Activated CD4-positive, CD25-positive, alpha-beta regulatory T cell treated with anti-CD3 and anti-CD28 coated beads, Interleukin-2, amount 50 U/mL, for 72 hours (primary cell): ENCODE data around the gene CAMK2N1.

Experiments
- DNase-seq: peaks from one replicate; pipeline ENCODE4 v3.0.0; 2021

CAMK2N1 gene

DNA sequence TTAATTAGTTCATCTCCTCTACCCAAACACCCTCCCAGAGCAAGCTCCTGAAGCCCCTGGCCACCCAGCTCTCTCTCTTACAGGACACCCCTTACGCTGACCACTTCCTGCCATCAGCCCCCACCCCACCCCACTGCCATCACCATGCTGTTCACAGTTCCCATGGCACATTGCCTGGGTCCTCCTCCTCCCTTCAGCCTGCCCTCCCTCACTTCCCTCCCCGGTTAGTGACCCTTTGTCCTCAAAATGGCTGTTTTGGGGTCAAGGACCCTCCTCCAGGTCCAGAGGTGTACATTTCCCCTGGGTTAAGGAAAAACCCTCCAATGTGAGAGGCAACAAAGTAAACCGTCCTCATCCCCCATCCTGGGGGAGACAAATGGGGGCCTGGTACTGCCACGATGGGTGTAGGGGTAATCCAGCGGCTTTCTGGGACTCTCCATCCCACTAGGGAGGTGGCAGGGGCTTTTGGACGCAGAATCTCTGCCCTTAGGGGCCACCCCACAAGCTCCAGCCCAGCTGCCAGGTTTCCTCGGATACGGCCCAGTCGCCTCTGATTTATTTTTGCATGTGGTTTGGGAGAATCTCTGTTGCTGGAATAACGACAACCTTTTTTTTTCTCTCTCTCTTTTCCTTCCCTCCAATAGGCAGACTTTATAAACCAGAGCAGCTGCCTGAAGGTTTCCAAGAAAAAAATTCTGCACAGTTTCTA is 8.5 kb downstream of the CAMK2N1 start:
- DNase-seq, result no peak

GRCh38 chr1:20476265-20477038 is 9.6 kb downstream of the CAMK2N1 start:
- DNase-seq, result no peak

DNA sequence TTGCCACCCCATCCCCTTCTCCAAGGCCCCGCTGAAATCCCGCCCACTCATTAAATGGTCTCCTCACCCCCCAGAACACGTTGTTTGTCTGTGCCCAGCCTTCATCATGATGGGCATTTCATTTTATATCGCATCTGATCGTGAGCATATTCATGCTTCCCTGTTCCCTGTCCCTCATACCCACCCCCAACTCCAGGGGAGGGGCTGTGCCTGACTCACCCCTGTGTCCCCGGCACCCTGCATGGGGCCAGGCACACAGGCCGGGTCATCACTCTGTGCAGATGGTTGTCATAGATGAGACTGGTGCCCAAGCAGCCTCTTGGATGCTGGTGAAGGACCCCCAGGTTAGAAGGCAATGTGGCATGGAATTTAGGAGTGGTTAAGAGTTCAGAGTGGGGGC is 11.0 kb downstream of the CAMK2N1 start:
- DNase-seq, result no peak

- DNase-seq, result no peak
Measured at GRCh38 chr1:20474333-20474975, 11.6 kb downstream of the CAMK2N1 start.

DNA sequence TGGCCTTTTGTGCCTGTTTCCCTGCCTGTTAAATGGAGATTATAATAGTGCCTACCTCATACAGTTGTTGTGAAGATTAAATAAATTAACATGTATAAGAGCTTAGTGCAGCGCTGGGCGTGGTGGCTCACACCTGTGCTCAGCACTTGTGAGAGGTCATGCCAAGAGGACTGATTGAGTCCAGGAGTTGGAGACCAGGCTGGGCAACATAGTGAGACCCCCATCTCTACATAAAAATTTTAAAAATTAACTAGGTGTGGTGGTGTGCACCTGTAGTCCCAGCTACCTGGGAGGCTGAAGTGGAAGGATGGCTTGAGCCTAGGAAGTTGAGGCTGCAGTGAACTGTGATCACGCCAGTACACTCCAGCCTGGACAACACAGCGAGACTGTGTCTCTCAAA is 12.1 kb downstream of the CAMK2N1 start:
- no peak for DNase-seq

DNA sequence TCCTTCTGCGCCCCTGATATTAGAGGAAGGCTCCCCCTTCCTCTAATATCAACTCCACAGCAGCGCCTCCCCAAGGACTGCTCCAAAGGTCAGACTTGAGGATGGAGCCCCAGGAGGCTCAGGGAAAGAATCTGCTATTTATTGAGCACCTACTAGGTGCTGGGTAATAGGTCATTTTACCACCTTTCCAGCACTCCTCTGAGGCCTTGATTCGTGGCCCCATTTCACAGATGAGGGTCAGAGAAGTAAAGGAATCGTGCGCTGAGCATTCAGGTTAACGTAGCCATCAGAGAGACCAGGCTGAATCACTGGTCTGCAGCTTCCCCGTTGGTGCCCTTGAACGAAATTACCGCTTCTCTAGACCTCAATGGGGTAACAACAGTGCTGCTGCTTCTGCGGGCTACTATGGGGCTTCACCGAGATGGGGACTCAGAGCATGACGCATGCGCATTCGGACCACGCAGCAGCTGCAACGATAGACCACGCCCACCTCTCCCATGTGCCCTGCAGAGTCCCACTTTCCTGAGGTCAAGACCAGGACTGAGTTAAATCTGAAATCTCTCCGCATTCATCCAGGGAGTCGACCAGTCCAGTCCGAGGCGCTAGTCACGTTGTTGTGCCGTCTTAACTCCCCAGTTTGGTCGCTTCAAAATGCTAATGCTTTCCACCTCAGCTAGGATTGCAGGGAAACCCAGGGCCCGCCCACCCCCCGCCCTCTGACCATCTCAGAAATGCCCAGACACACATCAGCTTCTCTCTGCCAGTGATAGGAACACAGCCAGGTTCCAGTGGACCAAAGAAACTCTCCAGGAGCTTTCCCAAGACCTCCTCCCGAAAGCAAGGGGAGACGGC is 12.9 kb downstream of the CAMK2N1 start:
- no peak for DNase-seq

DNA sequence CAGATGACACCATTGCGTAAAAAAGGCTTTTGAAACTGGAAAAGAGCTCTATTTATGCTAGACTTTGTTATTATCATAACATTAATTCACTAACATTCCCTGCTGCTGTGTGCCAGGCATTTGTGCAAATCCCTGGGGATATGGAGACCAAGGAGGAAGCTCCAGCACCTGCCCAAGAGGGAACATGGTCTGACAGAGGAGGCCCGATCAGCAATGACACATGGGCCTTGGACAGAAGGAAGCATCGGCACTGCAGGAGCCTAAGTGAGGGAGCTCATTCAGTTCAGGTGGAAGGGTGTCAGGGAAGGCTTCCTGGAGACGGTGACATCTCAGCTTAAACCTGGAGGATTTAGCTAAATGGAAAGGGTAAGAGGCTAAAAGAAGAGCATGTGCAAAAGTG is 13.9 kb downstream of the CAMK2N1 start:
- no peak for DNase-seq

DNA sequence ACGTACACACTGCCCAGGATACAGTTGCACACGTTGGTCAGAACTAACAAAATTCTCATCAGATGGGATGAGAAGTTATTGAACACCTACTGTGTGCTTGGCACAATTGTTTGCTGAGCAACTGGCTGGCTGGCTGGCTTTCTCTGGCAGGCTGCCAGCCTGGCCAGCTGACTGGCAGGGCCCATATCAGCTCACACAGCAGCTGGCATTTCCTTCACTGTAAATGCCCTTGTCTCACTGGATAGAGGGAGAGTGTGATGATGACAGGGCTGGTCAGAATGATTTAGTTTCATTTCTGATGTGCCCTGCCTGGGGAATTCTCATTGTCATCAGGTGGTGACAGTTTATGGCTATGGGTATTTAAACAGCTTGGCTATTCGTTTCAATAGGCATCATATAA is 15.8 kb downstream of the CAMK2N1 start:
- DNase-seq, result no peak

GRCh38 chr1:20469406-20470076 is 16.5 kb downstream of the CAMK2N1 start:
- DNase-seq, result no peak

DNA sequence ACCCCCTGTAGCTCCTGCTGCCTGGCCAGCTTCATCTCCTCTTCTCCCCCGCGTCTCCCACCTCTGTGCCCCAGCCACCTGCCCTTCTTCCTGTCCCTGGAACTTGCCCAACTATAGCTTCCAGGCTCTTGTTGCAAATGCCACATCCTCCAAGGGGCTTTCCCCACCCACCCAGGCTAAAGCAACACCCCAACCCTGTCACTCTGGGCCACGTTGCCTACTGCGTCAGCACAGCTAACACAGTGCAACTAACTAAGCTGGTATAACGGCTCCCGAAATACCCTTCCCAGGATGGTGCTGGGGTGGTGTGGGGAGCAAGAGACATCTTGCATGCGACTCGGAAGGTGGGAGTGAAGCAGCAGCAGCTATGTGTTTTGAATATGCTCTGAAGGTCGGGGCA is 19.7 kb downstream of the CAMK2N1 start:
- DNase-seq, result no peak

DNA sequence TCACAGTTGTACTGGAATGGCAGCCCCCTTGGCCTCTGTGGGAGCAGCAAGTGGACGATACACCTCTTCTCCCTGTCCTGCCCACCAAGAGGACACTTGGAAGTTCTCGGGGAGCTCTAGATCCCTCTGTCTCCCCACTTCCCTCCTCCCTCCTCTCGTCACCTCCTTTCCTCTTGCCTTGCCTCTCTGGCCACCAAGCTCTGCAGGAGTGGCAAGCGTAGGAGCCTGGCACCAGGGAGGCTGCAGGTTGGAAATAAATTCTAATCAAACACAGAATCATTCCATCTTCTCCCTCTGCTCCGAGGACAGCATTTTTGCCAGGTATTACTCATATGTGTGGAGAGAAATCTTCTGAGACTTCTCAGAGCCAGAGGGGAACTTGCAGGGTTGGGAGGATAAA is 20.8 kb downstream of the CAMK2N1 start:
- no peak for DNase-seq

DNA sequence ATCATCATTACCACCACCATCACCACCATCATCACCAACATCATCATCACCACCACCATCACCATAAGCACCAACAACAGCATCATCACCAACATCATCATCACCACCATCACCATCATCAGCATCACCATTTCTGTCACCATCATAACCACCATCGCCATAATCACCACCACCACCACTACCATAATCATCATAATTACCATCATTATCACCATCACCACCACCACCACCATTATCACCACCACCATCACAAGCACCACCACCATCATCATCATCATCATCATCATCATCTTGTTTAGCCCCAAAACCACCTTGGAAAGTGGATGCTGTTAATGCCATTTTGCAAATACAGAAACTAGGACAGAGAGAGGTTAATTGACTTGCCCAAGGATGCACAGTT is 22.5 kb downstream of the CAMK2N1 start:
- no peak for DNase-seq

DNA sequence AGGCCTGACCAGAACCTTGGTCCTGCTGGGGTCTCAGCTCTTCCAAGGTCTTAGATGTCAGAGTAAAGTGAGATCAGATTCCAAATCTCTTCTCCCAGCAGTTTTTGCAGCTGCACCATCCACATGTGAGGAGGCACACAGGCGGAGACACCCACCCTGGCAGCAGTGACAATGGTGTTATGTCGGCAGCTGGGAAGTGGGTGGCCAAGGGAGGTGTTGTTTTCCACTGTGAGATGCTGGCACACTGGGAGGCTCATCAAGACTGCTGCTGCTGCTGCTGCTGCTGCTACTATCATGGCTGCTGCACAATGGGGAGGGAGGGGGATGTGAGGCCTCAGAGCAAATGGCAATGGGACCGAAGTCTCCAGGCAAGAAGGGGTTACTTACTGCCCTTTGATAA is 23.6 kb downstream of the CAMK2N1 start:
- DNase-seq, result no peak

DNA sequence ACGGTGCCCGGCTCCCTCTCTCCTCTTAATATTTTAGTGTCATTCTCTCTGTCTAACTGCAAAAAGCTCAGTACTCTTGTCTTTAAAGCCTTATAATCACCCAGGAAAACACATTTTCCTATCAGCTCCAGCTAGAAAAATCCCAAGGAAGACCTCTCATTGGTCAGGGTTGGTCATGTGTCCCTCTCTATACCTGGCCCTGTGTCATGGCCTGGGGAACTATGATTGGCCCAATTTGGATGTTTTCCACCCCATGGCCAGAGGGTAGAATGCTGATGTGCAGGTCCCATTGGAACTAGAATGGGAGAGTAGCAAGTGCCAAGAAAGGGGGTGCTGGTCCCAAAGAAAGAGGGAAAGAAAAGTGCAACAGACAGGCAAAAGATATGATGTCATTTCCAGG is 27.3 kb downstream of the CAMK2N1 start:
- DNase-seq, result no peak

- no peak for DNase-seq
Measured at GRCh38 chr1:20454004-20454403, 32.0 kb downstream of the CAMK2N1 start.

DNA sequence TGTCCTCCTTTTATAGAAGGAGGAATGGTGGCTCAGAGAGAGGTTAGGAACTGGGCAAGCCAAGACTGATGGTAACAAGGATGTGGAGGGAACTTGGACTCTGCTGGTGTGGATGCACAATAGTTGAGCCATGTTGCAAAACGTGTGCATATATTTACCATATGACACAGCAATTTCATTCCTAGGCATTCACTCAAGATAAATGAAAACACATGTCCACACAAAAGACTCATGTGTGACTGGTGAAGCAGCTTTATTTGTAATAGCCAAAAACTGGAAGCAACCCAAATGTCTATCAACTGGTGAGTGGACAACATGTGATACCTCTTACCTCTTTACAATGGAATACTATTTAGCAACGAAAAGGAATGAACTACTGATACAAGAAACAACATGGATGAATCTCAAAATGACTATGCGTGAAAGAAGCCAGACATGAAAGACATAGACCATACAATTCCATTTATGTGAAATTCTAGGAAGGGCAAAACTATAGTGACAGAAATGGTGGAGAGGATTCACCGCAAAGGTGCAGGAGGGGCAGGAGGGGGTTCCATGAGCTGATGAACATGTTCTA is 36.2 kb downstream of the CAMK2N1 start:
- no peak for DNase-seq

- no peak for DNase-seq
Measured at GRCh38 chr1:20448671-20449071, 37.3 kb downstream of the CAMK2N1 start.

- DNase-seq, result no peak
Measured at GRCh38 chr1:20447794-20448193, 38.2 kb downstream of the CAMK2N1 start.

GRCh38 chr1:20446796-20447195 is 39.2 kb downstream of the CAMK2N1 start:
- no peak for DNase-seq

GRCh38 chr1:20445956-20446355 is 40.1 kb downstream of the CAMK2N1 start:
- DNase-seq, result peak; percentile 1

- DNase-seq, result peak; percentile 14
Measured at GRCh38 chr1:20443703-20444586, 42.1 kb downstream of the CAMK2N1 start.
